Brain microvascular endothelial cell (primary cell): Measurements from ENCODE around the gene CAB39L.

ENCODE experiments used
- DNase-seq: peaks from one replicate; pipeline ENCODE4 v3.0.0-alpha.2; 2020
- H3K27ac ChIP-seq: fragments of 250-450 bp; sonication (Bioruptor Pico); 2 replicates; pipeline ENCODE4 v1.5.1; 2020; ENCODE audit warnings: mild to moderate bottlenecking, moderate library complexity
- H3K27me3 ChIP-seq: fragments of 250-450 bp; sonication (Bioruptor Pico); replicated peaks from 2 replicates; pipeline ENCODE4 v1.5.1; 2020; ENCODE audit warnings: mild to moderate bottlenecking
- H3K36me3 ChIP-seq: fragments of 250-450 bp; sonication (Bioruptor Pico); replicated peaks from 2 replicates; pipeline ENCODE4 v1.5.1; 2020; ENCODE audit warnings: mild to moderate bottlenecking
- H3K4me3 ChIP-seq: 2 replicates; pipeline ENCODE4 v1.5.1; 2011; ENCODE audit warnings: low read depth, mild to moderate bottlenecking, control low read depth, low read length, moderate library complexity
- in situ Hi-C: cut with HindIII; loops from 2 replicates; pipeline ENCODE4 v1.10.0; 2017; ENCODE audit warnings: low sequenced_read_pairs, low pct_ligation_motif_present
- TF ChIP-seq, protein P1 (sequence below): IDR thresholded peaks from 2 replicates; pipeline ENCODE4 v1.5.1; 2011; ENCODE audit warnings: low read depth, mild to moderate bottlenecking, moderate library complexity, low read length, control low read depth, inconsistent platforms; ENCODE audit errors: missing control alignments

CAB39L gene

DNA sequence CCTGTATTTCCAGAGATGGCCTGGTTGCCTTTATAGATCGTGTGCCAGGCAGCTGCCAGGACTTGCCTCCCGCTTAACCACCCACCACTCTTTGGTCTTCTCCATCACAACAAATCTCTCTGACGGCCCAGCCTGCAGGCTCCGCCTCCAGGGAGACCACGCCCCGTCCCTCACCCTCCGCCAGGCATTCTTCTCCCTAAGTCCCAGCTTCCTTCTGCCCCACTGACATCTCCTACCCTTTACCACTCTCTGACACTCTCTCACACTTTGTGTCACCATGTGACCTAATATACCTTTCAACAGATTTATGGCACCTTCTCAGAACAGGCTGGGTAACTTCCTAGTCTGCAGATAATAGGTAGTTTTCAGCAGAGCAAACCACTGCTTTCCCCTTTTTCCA lies 95.1 kb downstream of the CAB39L start:
- Histone ChIP-seq H3K27ac (no peak overlapping the region), H3K36me3 (no peaks in the 10 kb centered on the region), H3K4me3 (no peak overlapping the region), H3K27me3 (no peaks in the 10 kb centered on the region)
- TF ChIP-seq, protein P1, sequence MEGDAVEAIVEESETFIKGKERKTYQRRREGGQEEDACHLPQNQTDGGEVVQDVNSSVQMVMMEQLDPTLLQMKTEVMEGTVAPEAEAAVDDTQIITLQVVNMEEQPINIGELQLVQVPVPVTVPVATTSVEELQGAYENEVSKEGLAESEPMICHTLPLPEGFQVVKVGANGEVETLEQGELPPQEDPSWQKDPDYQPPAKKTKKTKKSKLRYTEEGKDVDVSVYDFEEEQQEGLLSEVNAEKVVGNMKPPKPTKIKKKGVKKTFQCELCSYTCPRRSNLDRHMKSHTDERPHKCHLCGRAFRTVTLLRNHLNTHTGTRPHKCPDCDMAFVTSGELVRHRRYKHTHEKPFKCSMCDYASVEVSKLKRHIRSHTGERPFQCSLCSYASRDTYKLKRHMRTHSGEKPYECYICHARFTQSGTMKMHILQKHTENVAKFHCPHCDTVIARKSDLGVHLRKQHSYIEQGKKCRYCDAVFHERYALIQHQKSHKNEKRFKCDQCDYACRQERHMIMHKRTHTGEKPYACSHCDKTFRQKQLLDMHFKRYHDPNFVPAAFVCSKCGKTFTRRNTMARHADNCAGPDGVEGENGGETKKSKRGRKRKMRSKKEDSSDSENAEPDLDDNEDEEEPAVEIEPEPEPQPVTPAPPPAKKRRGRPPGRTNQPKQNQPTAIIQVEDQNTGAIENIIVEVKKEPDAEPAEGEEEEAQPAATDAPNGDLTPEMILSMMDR, result no peak
- in situ Hi-C loops, result no loop called here
- no peak for DNase-seq

- TF ChIP-seq, protein P1, result no peak
- in situ Hi-C loops, result no loop called here
Observed at GRCh38 chr13:49347650-49348385, 96.0 kb downstream of the CAB39L start.

GRCh38 chr13:49346460-49346859 lies 97.4 kb downstream of the CAB39L start:
- TF ChIP-seq, protein P1, result no peak
- DNase-seq, result no peak
- Histone ChIP-seq H3K36me3 (no peaks in the 10 kb centered on the region), H3K4me3 (no peak overlapping the region), H3K27ac (no peak overlapping the region), H3K27me3 (no peaks in the 10 kb centered on the region)
- in situ Hi-C loops, result no loop called here

More at GRCh38 chr13:49347650-49348385, 96.0 kb downstream of the CAB39L start:
- DNase-seq, result no peak
- Histone ChIP-seq H3K27ac (no peak overlapping the region), H3K4me3 (no peak overlapping the region), H3K36me3 (no peaks in the 10 kb centered on the region), H3K27me3 (no peaks in the 10 kb centered on the region)

GRCh38 chr13:49343731-49344130 lies 100.1 kb downstream of the CAB39L start:
- TF ChIP-seq, protein P1, result no peak
- Histone ChIP-seq H3K27ac (no peak overlapping the region), H3K4me3 (no peak overlapping the region), H3K27me3 (no peaks in the 10 kb centered on the region), H3K36me3 (no peaks in the 10 kb centered on the region)
- in situ Hi-C loops, result no loop called here
- DNase-seq, result no peak

- no peak for DNase-seq
- H3K27me3 ChIP-seq, result no peaks in the 10 kb centered on the region
- H3K4me3 ChIP-seq, result no peak overlapping the region
- H3K27ac ChIP-seq, result no peak overlapping the region
- TF ChIP-seq, protein P1, result no peak
- no peaks in the 10 kb centered on the region for H3K36me3 ChIP-seq
- in situ Hi-C loops, result no loop called here
Observed at GRCh38 chr13:49343255-49343654, 100.6 kb downstream of the CAB39L start.

DNA sequence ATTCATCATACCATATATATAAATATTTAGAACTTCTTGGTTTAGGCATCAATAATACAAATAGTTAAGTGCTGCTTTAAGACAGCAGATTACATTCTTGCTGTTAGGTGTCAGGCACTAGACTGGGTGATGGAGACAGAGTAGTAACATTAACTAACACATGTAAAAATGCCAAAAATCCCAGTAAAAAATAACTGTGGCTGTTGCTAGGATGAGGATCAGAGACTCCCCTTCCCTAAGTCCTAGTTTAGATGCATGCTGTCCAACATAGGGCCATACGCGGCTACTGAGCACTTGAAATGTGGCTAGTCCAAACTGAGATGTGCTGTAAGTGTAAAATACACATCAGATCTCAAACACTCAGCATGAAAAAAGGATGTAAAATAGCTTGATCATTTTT lies 101.4 kb downstream of the CAB39L start:
- in situ Hi-C loops, result no loop called here
- Histone ChIP-seq H3K36me3 (no peaks in the 10 kb centered on the region), H3K27ac (no peak overlapping the region), H3K4me3 (no peak overlapping the region), H3K27me3 (no peaks in the 10 kb centered on the region)
- TF ChIP-seq, protein P1, result no peak
- no peak for DNase-seq
